ENCODE results near the gene HIGD1A. TPM values are rescaled to one million over a fixed set of nuclear protein-coding genes. Genes with fewer than 3 reads are reported as not detected.

Gene HIGD1A
- total and polyA plus RNA-seq, 9 of the 15 experiments (the other 6 are each of a cell fraction or from before 2014, with no cell fraction given): 165 to 1,185 (median 333) TPM

DNA sequence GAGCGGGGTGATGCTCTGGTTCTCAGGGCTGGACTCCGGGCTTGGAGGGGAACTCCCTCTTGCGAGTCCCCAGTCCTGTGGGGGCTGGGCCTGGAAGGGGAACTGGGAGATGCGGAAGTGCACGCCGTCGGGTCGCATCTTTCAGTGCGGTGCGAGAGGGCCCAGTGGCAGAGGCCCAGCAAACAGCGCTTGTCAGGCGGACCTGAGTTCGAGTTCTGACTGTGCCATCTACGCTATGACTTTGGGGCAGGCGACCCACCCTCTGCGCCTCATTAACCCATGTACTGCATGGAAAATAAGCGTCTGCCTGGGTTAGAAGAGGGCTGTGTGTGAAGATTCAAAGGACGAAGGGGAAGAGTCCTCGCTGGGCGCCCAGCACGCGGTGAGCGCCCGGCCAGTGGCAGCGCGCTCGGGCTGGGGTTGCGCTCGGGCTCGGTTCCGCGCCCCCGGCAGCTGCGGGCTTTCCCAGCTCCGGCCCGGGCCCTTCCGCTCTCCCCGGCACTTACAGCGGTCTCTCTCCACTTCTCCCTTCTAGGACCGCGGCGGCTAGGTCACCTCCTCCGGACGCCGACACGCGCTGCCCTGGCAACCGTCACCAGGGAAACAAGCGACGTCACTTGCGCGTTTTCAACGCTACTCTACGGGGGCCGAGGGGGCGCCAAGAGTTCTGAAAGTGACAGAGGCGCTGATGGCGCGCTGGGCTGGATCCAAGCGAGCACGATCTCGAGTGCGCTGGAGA, 31.5 kb downstream of the HIGD1A start, which contains the start of gene CCDC13 (continued):
- TF ChIP-seq, protein P1, sequence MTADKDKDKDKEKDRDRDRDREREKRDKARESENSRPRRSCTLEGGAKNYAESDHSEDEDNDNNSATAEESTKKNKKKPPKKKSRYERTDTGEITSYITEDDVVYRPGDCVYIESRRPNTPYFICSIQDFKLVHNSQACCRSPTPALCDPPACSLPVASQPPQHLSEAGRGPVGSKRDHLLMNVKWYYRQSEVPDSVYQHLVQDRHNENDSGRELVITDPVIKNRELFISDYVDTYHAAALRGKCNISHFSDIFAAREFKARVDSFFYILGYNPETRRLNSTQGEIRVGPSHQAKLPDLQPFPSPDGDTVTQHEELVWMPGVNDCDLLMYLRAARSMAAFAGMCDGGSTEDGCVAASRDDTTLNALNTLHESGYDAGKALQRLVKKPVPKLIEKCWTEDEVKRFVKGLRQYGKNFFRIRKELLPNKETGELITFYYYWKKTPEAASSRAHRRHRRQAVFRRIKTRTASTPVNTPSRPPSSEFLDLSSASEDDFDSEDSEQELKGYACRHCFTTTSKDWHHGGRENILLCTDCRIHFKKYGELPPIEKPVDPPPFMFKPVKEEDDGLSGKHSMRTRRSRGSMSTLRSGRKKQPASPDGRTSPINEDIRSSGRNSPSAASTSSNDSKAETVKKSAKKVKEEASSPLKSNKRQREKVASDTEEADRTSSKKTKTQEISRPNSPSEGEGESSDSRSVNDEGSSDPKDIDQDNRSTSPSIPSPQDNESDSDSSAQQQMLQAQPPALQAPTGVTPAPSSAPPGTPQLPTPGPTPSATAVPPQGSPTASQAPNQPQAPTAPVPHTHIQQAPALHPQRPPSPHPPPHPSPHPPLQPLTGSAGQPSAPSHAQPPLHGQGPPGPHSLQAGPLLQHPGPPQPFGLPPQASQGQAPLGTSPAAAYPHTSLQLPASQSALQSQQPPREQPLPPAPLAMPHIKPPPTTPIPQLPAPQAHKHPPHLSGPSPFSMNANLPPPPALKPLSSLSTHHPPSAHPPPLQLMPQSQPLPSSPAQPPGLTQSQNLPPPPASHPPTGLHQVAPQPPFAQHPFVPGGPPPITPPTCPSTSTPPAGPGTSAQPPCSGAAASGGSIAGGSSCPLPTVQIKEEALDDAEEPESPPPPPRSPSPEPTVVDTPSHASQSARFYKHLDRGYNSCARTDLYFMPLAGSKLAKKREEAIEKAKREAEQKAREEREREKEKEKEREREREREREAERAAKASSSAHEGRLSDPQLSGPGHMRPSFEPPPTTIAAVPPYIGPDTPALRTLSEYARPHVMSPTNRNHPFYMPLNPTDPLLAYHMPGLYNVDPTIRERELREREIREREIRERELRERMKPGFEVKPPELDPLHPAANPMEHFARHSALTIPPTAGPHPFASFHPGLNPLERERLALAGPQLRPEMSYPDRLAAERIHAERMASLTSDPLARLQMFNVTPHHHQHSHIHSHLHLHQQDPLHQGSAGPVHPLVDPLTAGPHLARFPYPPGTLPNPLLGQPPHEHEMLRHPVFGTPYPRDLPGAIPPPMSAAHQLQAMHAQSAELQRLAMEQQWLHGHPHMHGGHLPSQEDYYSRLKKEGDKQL (CRISPR knock-in tag; IDR thresholded peaks at IDR 0.05; ENCODE audit: borderline replicate concordance): no peak
- TF ChIP-seq BMI1 (IDR thresholded peaks at IDR 0.05; ENCODE audit: low read length) (peak; percentile 79), HCFC1 (IDR thresholded peaks at IDR 0.05; ENCODE audit: low read depth, low read length) (0 out of 2 replicates have a peak, but pooled peaks have one; percentile 22), PHF21A (IDR thresholded peaks at IDR 0.05; ENCODE audit: borderline replicate concordance, low read depth) (no peak), ETV5 (CRISPR knock-in tag; IDR thresholded peaks at IDR 0.05; ENCODE audit: low read depth) (no peak), E2F4 (CRISPR knock-in tag; IDR thresholded peaks at IDR 0.05; ENCODE audit: low read depth) (no peak), BRF1 (IDR thresholded peaks at IDR 0.05; ENCODE audit: borderline replicate concordance, extremely low read depth, insufficient read length) (no peak), ZNF184 (CRISPR knock-in tag; IDR thresholded peaks at IDR 0.05) (0 out of 2 replicates have a peak, but pooled peaks have one; percentile 74), KAT7 (CRISPR knock-in tag; IDR thresholded peaks at IDR 0.05; ENCODE audit: borderline replicate concordance) (no peak), SMC3 (conservative IDR thresholded peaks at IDR 0.05; ENCODE audit: insufficient read depth, low read depth, low read length) (no peak), MYNN (IDR thresholded peaks at IDR 0.05) (peak; percentile 99), MYNN (CRISPR knock-in tag; IDR thresholded peaks at IDR 0.05) (peak; percentile 76; the same call in 1 of the 2 replicates), NFIC (IDR thresholded peaks at IDR 0.05) (peak; percentile 41)
- TF ChIP-seq, protein P2, sequence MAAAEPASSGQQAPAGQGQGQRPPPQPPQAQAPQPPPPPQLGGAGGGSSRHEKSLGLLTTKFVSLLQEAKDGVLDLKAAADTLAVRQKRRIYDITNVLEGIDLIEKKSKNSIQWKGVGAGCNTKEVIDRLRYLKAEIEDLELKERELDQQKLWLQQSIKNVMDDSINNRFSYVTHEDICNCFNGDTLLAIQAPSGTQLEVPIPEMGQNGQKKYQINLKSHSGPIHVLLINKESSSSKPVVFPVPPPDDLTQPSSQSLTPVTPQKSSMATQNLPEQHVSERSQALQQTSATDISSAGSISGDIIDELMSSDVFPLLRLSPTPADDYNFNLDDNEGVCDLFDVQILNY (CRISPR knock-in tag; IDR thresholded peaks at IDR 0.05): no peak
- TF ChIP-seq, protein P3, sequence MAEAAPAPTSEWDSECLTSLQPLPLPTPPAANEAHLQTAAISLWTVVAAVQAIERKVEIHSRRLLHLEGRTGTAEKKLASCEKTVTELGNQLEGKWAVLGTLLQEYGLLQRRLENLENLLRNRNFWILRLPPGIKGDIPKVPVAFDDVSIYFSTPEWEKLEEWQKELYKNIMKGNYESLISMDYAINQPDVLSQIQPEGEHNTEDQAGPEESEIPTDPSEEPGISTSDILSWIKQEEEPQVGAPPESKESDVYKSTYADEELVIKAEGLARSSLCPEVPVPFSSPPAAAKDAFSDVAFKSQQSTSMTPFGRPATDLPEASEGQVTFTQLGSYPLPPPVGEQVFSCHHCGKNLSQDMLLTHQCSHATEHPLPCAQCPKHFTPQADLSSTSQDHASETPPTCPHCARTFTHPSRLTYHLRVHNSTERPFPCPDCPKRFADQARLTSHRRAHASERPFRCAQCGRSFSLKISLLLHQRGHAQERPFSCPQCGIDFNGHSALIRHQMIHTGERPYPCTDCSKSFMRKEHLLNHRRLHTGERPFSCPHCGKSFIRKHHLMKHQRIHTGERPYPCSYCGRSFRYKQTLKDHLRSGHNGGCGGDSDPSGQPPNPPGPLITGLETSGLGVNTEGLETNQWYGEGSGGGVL (CRISPR knock-in tag; IDR thresholded peaks at IDR 0.05): no peak
- TF ChIP-seq, protein P4, sequence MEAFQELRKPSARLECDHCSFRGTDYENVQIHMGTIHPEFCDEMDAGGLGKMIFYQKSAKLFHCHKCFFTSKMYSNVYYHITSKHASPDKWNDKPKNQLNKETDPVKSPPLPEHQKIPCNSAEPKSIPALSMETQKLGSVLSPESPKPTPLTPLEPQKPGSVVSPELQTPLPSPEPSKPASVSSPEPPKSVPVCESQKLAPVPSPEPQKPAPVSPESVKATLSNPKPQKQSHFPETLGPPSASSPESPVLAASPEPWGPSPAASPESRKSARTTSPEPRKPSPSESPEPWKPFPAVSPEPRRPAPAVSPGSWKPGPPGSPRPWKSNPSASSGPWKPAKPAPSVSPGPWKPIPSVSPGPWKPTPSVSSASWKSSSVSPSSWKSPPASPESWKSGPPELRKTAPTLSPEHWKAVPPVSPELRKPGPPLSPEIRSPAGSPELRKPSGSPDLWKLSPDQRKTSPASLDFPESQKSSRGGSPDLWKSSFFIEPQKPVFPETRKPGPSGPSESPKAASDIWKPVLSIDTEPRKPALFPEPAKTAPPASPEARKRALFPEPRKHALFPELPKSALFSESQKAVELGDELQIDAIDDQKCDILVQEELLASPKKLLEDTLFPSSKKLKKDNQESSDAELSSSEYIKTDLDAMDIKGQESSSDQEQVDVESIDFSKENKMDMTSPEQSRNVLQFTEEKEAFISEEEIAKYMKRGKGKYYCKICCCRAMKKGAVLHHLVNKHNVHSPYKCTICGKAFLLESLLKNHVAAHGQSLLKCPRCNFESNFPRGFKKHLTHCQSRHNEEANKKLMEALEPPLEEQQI (IDR thresholded peaks at IDR 0.05): no peak
